ENCODE data around the gene FRS3. TPM values are rescaled to one million over a fixed set of nuclear protein-coding genes. Genes with fewer than 3 reads are reported as not detected.

FRS3 gene
- total RNA-seq, 2 donors from 2014 or later, result 2.6 to 5.3 TPM

GRCh38 chr6:41746107-41746506 lies 33.6 kb downstream of the FRS3 start:
- Histone ChIP-seq H3K27me3 (no peaks in the 10 kb centered on the region), H3K27ac (no peak overlapping the region), H3K36me3 (replicated peaks in 1 of 2; ENCODE audit: insufficient read depth in 1 of 2, low read depth in 2 of 2) (no peaks in the 10 kb centered on the region), H3K4me3 (no peak overlapping the region), H3K4me1 (peaks cover 11% of the 10 kb centered on the region), H3K9me3 (no peaks in the 10 kb centered on the region)
- 91 to 93% methylated on average over 10 of the region's 10 CpGs for WGBS, 2 donors
- TF ChIP-seq POLR2A (IDR thresholded peaks at IDR 0.05) (no peak), CTCF (IDR thresholded peaks at IDR 0.05) (no peak)
- no peak for DNase-seq
- ATAC-seq, result no peak
- intact Hi-C loops (cut with DNase I), result no loop called here

- H3K4me1 ChIP-seq, result peaks cover 11% of the 10 kb centered on the region
- no peaks in the 10 kb centered on the region for H3K9me3 ChIP-seq
- 85 to 88% methylated on average over 5 to 7 of the region's 7 CpGs for WGBS, 2 donors
- no peak overlapping the region for H3K4me3 ChIP-seq
- H3K36me3 ChIP-seq (replicated peaks in 1 of 2; ENCODE audit: insufficient read depth in 1 of 2, low read depth in 2 of 2), result no peaks in the 10 kb centered on the region
- H3K27me3 ChIP-seq, result no peaks in the 10 kb centered on the region
- intact Hi-C loops (cut with DNase I), result no loop called here
- TF ChIP-seq POLR2A (IDR thresholded peaks at IDR 0.05) (no peak), CTCF (IDR thresholded peaks at IDR 0.05) (no peak)
- DNase-seq, result no peak
- no peak for ATAC-seq
- no peak overlapping the region for H3K27ac ChIP-seq
These were observed 35.4 kb downstream of the FRS3 start for GRCh38 chr6:41744236-41744787.

GRCh38 chr6:41743406-41744235 lies 36.1 kb downstream of the FRS3 start:
- Histone ChIP-seq H3K4me3 (no peak overlapping the region), H3K27me3 (no peaks in the 10 kb centered on the region), H3K9me3 (no peaks in the 10 kb centered on the region), H3K27ac (no peak overlapping the region), H3K36me3 (replicated peaks in 1 of 2; ENCODE audit: insufficient read depth in 1 of 2, low read depth in 2 of 2) (no peaks in the 10 kb centered on the region), H3K4me1 (peaks cover 9% of the 10 kb centered on the region)
- WGBS, 2 donors, result 70 to 75% methylated on average over 4 to 6 of the region's 6 CpGs
- TF ChIP-seq CTCF (IDR thresholded peaks at IDR 0.05), result no peak
- TF ChIP-seq POLR2A (IDR thresholded peaks at IDR 0.05), result no peak
- no peak for ATAC-seq
- intact Hi-C loops (cut with DNase I), result no loop called here
- DNase-seq, result no peak

GRCh38 chr6:41741625-41742490 lies 37.8 kb downstream of the FRS3 start:
- WGBS, 2 donors, result 71 to 79% methylated on average over 20 of the region's 20 CpGs
- no peak overlapping the region for H3K4me3 ChIP-seq
- no peaks in the 10 kb centered on the region for H3K36me3 ChIP-seq (replicated peaks in 1 of 2; ENCODE audit: insufficient read depth in 1 of 2, low read depth in 2 of 2)
- DNase-seq, result no peak
- intact Hi-C loops (cut with DNase I), result no loop called here
- no peak overlapping the region for H3K27ac ChIP-seq
- ATAC-seq, result no peak
- no peak for TF ChIP-seq CTCF (IDR thresholded peaks at IDR 0.05)
- no peaks in the 10 kb centered on the region for H3K27me3 ChIP-seq
- no peaks in the 10 kb centered on the region for H3K4me1 ChIP-seq
- no peaks in the 10 kb centered on the region for H3K9me3 ChIP-seq
